GM13976 (cell line): ENCODE data around the gene HMGCS1.

Experiments
- DNase-seq: peaks from one replicate; pipeline ENCODE4 v3.0.0; 2012; ENCODE audit warnings: low spot score
- CTCF ChIP-seq: IDR thresholded peaks from 2 replicates; pipeline ENCODE4 v1.5.1; 2012; ENCODE audit warnings: borderline replicate concordance, mild to moderate bottlenecking; ENCODE audit not compliant: insufficient read depth; ENCODE audit errors: extremely low read depth, missing control alignments, control extremely low read depth
- in situ Hi-C: fragments of 300-500 bp; cut with MboI; formaldehyde crosslinking; loops from one replicate; pipeline ENCODE4 v1.12.0; 2022; ENCODE audit warnings: low sequenced_read_pairs, mixed read lengths, inconsistent platforms; ENCODE audit not compliant: unreplicated experiment

HMGCS1 gene

GRCh38 chr5:43353668-43354067, 40.5 kb upstream of the HMGCS1 start:
- in situ Hi-C loops, result no loop called here

GRCh38 chr5:43352915-43353314, 39.7 kb upstream of the HMGCS1 start:
- no peak for TF ChIP-seq CTCF
- in situ Hi-C loops, result no loop called here

More at GRCh38 chr5:43353668-43354067, 40.5 kb upstream of the HMGCS1 start:
- TF ChIP-seq CTCF, result no peak
- no peak for DNase-seq

GRCh38 chr5:43352131-43352530, 38.9 kb upstream of the HMGCS1 start:
- in situ Hi-C loops, result no loop called here
- no peak for DNase-seq
- TF ChIP-seq CTCF, result no peak

More at GRCh38 chr5:43352915-43353314, 39.7 kb upstream of the HMGCS1 start:
- DNase-seq, result no peak

GRCh38 chr5:43348861-43349363, 35.7 kb upstream of the HMGCS1 start:
- no peak for DNase-seq
- in situ Hi-C loops, result no loop called here
- no peak for TF ChIP-seq CTCF

GRCh38 chr5:43348207-43348606, 35.0 kb upstream of the HMGCS1 start:
- in situ Hi-C loops, result no loop called here
- no peak for DNase-seq
- TF ChIP-seq CTCF, result no peak

GRCh38 chr5:43338862-43339261, 25.6 kb upstream of the HMGCS1 start:
- no peak for DNase-seq
- in situ Hi-C loops, result no loop called here
- no peak for TF ChIP-seq CTCF
